Astrocyte (in vitro differentiated cells and primary cell): ENCODE measurements around the gene IL25. TPM values are rescaled to one million over a fixed set of nuclear protein-coding genes. Genes with fewer than 3 reads are reported as not detected.

ENCODE experiments used
- DNase-seq: peaks from one replicate; pipeline ENCODE4 v3.0.0-alpha.2; 2010; ENCODE audit warnings: low read depth
- FAIRE-seq: peaks from 2 replicates; lab custom pipeline; 2011; peaks lifted over from hg19 to GRCh38; lab: Jason Lieb, UNC
- H2AFZ ChIP-seq: 2 replicates; pipeline ENCODE4 v1.6.0; 2012; ENCODE audit warnings: low read depth, low read length, inconsistent platforms
- H3K27ac ChIP-seq: 2 replicates; pipeline ENCODE4 v1.5.1; 2011; ENCODE audit warnings: low read depth, low read length, inconsistent platforms
- H3K27me3 ChIP-seq: 2 replicates; pipeline ENCODE4 v1.6.0; 2011; ENCODE audit warnings: low read length, inconsistent platforms; ENCODE audit not compliant: insufficient read depth
- H3K36me3 ChIP-seq: 2 replicates; pipeline ENCODE4 v1.5.1; 2011; ENCODE audit warnings: low read length, inconsistent platforms; ENCODE audit not compliant: insufficient read depth
- H3K4me1 ChIP-seq: 2 replicates; pipeline ENCODE4 v1.5.1; 2011; ENCODE audit warnings: low read length, inconsistent platforms; ENCODE audit not compliant: insufficient read depth
- H3K4me2 ChIP-seq: 2 replicates; pipeline ENCODE4 v1.6.0; 2012; ENCODE audit warnings: low read length, inconsistent platforms
- H3K4me3 ChIP-seq: 2 replicates; pipeline ENCODE4 v1.5.1; 2011; ENCODE audit warnings: low read depth, mild to moderate bottlenecking, low read length, inconsistent platforms; ENCODE audit not compliant: insufficient read depth
- H3K79me2 ChIP-seq: 2 replicates; pipeline ENCODE4 v1.6.0; 2012; ENCODE audit warnings: mild to moderate bottlenecking, low read length, inconsistent platforms; ENCODE audit not compliant: insufficient read depth
- H3K9ac ChIP-seq: 2 replicates; pipeline ENCODE4 v1.6.0; 2012; ENCODE audit warnings: mild to moderate bottlenecking, low read length, inconsistent platforms
- H3K9me3 ChIP-seq: 2 replicates; pipeline ENCODE4 v1.5.1; 2012; ENCODE audit warnings: low read depth, mild to moderate bottlenecking, low read length, inconsistent platforms; ENCODE audit not compliant: insufficient read depth
- H4K20me1 ChIP-seq: 2 replicates; pipeline ENCODE4 v1.6.0; 2012; ENCODE audit warnings: low read length, inconsistent platforms; ENCODE audit not compliant: insufficient read depth
- H3K27ac Mint-ChIP-seq: one replicate; pipeline ENCODE4 v1.8.0; 2021; ENCODE audit warnings: mild to moderate bottlenecking, mixed read lengths; ENCODE audit not compliant: unreplicated experiment
- H3K27me3 Mint-ChIP-seq: one replicate; pipeline ENCODE4 v1.8.0; 2021; ENCODE audit warnings: low read depth, mixed read lengths; ENCODE audit not compliant: unreplicated experiment
- H3K36me3 Mint-ChIP-seq: one replicate; pipeline ENCODE4 v1.8.0; 2021; ENCODE audit warnings: low read depth, mixed read lengths; ENCODE audit not compliant: unreplicated experiment
- H3K4me1 Mint-ChIP-seq: one replicate; pipeline ENCODE4 v1.8.0; 2021; ENCODE audit warnings: low read depth, mixed read lengths; ENCODE audit not compliant: unreplicated experiment
- H3K4me3 Mint-ChIP-seq: one replicate; pipeline ENCODE4 v1.8.0; 2021; ENCODE audit warnings: mild to moderate bottlenecking, moderate library complexity, mixed read lengths; ENCODE audit not compliant: unreplicated experiment
- H3K9me3 Mint-ChIP-seq: one replicate; pipeline ENCODE4 v1.8.0; 2021; ENCODE audit warnings: mild to moderate bottlenecking, mixed read lengths; ENCODE audit not compliant: unreplicated experiment
- EZH2 ChIP-seq: IDR thresholded peaks from 2 replicates; pipeline ENCODE4 v1.6.1; 2012; ENCODE audit warnings: mild to moderate bottlenecking, low read length, inconsistent platforms; ENCODE audit not compliant: insufficient read depth
- total RNA-seq: library from RNA; stranded (reverse); gene quantifications from 2 replicates; pipeline ENCODE4 v1.2.1, GENCODE V29; 2021
- TF ChIP-seq, protein P1 (sequence below): IDR thresholded peaks from 2 replicates; pipeline ENCODE4 v1.5.1; 2011; ENCODE audit warnings: low read depth, mild to moderate bottlenecking, inconsistent platforms, low read length, moderate library complexity; ENCODE audit not compliant: insufficient read depth

IL25 gene
- total RNA-seq, 1 donor from 2014 or later: not detected

DNA sequence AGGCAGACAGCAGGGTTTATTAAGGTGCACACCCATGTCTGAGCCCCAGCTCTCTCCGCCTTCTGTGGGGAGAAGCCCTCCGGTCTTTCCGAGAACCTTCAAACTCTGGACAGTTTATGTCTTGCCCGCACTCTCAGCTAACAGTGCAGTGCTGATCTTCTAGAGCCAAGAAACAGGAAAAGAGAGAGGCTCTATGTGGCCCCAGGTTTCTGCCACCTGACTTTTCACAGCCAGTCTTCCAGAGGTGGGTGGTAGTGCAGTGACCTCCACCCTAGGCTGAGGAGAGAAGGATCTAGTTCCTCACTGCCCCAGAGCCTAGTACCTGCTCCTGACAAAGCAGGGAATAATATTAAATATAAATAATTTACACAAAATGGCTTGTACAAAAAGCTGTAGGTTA is 15.9 kb upstream of the IL25 start:
- Histone ChIP-seq H3K27me3 (peaks cover 2% of the 10 kb centered on the region), H3K27ac (no peak overlapping the region), H3K79me2 (no peaks in the 10 kb centered on the region), H2AFZ (no peak overlapping the region), H3K9ac (no peak overlapping the region), H3K4me3 (no peak overlapping the region), H3K4me1 (peaks cover 2% of the 10 kb centered on the region), H3K4me2 (no peak overlapping the region), H3K36me3 (peaks cover 3% of the 10 kb centered on the region), H4K20me1 (peaks cover 7% of the 10 kb centered on the region), H3K9me3 (no peaks in the 10 kb centered on the region)
- FAIRE-seq (no peak), DNase-seq (no peak)
- Mint-ChIP-seq H3K4me3 (no peak overlapping the region), H3K9me3 (peaks cover 4% of the 10 kb centered on the region), H3K27me3 (peaks cover 17% of the 10 kb centered on the region), H3K36me3 (peaks cover 3% of the 10 kb centered on the region), H3K27ac (no peak overlapping the region), H3K4me1 (peaks cover 2% of the 10 kb centered on the region)
- TF ChIP-seq, protein P1, sequence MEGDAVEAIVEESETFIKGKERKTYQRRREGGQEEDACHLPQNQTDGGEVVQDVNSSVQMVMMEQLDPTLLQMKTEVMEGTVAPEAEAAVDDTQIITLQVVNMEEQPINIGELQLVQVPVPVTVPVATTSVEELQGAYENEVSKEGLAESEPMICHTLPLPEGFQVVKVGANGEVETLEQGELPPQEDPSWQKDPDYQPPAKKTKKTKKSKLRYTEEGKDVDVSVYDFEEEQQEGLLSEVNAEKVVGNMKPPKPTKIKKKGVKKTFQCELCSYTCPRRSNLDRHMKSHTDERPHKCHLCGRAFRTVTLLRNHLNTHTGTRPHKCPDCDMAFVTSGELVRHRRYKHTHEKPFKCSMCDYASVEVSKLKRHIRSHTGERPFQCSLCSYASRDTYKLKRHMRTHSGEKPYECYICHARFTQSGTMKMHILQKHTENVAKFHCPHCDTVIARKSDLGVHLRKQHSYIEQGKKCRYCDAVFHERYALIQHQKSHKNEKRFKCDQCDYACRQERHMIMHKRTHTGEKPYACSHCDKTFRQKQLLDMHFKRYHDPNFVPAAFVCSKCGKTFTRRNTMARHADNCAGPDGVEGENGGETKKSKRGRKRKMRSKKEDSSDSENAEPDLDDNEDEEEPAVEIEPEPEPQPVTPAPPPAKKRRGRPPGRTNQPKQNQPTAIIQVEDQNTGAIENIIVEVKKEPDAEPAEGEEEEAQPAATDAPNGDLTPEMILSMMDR: no peak
- no peak for TF ChIP-seq EZH2

DNA sequence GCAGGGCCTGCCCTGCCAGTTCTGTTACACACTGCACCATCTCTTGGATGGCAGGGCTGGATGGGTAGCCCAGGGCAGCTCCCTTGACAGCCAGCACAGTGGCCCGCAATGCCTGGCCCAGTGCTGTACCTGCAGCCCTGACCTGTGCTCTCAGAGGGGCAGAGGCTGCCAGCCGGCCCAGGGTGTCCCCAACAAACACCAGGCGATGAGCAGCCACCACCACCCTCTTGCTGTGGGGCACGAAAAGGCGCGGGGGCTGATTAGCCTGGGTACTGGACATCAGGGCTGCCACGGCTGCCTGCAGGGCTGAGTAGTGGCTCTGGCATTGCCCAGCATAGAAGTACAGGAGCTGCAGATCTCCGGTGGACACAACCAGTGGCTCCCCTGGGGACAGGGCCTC is 15.3 kb upstream of the IL25 start:
- Mint-ChIP-seq H3K4me3 (no peak overlapping the region), H3K27ac (no peak overlapping the region), H3K9me3 (peaks cover 4% of the 10 kb centered on the region)

DNA sequence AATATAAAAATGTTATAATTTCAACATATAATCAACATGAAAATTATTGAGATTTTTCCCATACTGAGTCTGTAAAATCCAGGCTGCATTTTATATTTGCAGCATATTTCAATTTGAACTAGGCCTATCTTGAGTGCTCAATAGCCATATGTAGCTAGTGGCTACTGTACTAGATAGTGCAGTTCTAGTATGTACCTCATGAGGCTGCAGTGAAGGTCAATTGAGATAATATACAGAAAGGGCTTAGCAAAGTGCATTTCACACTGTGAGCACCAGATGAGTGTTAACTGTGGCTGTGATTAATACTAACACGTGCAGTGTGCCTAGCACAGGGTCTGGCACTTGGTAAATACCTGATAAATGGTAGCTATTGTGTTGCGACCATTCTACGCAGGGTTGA is 14.6 kb upstream of the IL25 start:
- H3K27me3 Mint-ChIP-seq: peaks cover 17% of the 10 kb centered on the region
- peaks cover 3% of the 10 kb centered on the region for H3K36me3 ChIP-seq
- H3K27me3 ChIP-seq: peaks cover 2% of the 10 kb centered on the region
- peaks cover under 1% of the 10 kb centered on the region for H3K4me1 Mint-ChIP-seq
- H2AFZ ChIP-seq: no peak overlapping the region
- FAIRE-seq (no peak), DNase-seq (no peak)
- no peaks in the 10 kb centered on the region for H3K79me2 ChIP-seq
- H3K36me3 Mint-ChIP-seq: peaks cover 3% of the 10 kb centered on the region
- H3K9ac ChIP-seq: no peak overlapping the region
- H3K9me3 Mint-ChIP-seq: peaks cover 3% of the 10 kb centered on the region
- H4K20me1 ChIP-seq: peaks cover 5% of the 10 kb centered on the region
- TF ChIP-seq, protein P1: no peak
- no peak for TF ChIP-seq EZH2
- H3K27ac ChIP-seq: no peak overlapping the region
- H3K9me3 ChIP-seq: no peaks in the 10 kb centered on the region
- H3K4me3 ChIP-seq: no peak overlapping the region
- H3K4me3 Mint-ChIP-seq: no peak overlapping the region
- no peak overlapping the region for H3K4me2 ChIP-seq
- no peak overlapping the region for H3K27ac Mint-ChIP-seq
- H3K4me1 ChIP-seq: peaks cover 4% of the 10 kb centered on the region

More for the DNA sequence above, 15.3 kb upstream of the IL25 start:
- Mint-ChIP-seq H3K36me3 (peaks cover 3% of the 10 kb centered on the region), H3K4me1 (peaks cover 2% of the 10 kb centered on the region), H3K27me3 (peaks cover 17% of the 10 kb centered on the region)
- no peak overlapping the region for H3K4me2 ChIP-seq
- no peak overlapping the region for H3K4me3 ChIP-seq
- H3K36me3 ChIP-seq: peaks cover 3% of the 10 kb centered on the region
- peaks cover 5% of the 10 kb centered on the region for H4K20me1 ChIP-seq
- H3K27ac ChIP-seq: no peak overlapping the region
- H2AFZ ChIP-seq: no peak overlapping the region
- FAIRE-seq: no peak
- no peak overlapping the region for H3K9ac ChIP-seq
- peaks cover 2% of the 10 kb centered on the region for H3K27me3 ChIP-seq
- TF ChIP-seq EZH2: no peak
- DNase-seq: no peak
- no peaks in the 10 kb centered on the region for H3K9me3 ChIP-seq
- H3K4me1 ChIP-seq: peaks cover 4% of the 10 kb centered on the region
- H3K79me2 ChIP-seq: no peaks in the 10 kb centered on the region
